IgD-negative memory B cell (primary cell): ENCODE data around the gene YWHAG. TPM values are rescaled to one million over a fixed set of nuclear protein-coding genes. Genes with fewer than 3 reads are reported as not detected.

Experiments
- polyA plus RNA-seq: library from polyadenylated mRNA; unstranded; fragments of 300-500 nt; fragmentation: Illumina TruSeq; gene quantifications from one replicate; pipeline ENCODE4 v1.2.3, GENCODE V29; 2021

YWHAG gene
- polyA plus RNA-seq, 1 donor from 2014 or later, result 3.5 TPM

Other genes with a start within 250 kb of the YWHAG start
- not detected for gene SRRM3, start 157.1 kb downstream of the YWHAG start, polyA plus RNA-seq
- 76.4 TPM for gene HSPB1, start 56.3 kb downstream of the YWHAG start, polyA plus RNA-seq
- not detected for gene SSC4D, start 50.7 kb upstream of the YWHAG start, polyA plus RNA-seq
- gene ZP3, start 66.0 kb upstream of the YWHAG start, polyA plus RNA-seq, result 4.1 TPM
- gene DTX2, start 102.7 kb upstream of the YWHAG start, polyA plus RNA-seq, result 19.9 TPM
- gene UPK3B, start 151.6 kb upstream of the YWHAG start, polyA plus RNA-seq, result not detected
- 0.11 TPM for gene SPDYE16, start 184.3 kb upstream of the YWHAG start, polyA plus RNA-seq